HTR-8/SVneo (cell line): Measurements from ENCODE around the gene M1AP.

ENCODE experiments used
- DNase-seq: peaks from one replicate; pipeline ENCODE4 v3.0.0; 2011; ENCODE audit warnings: low spot score, mixed read lengths; ENCODE audit not compliant: insufficient read length
- FAIRE-seq: peaks from 2 replicates; lab custom pipeline; 2011; peaks lifted over from hg19 to GRCh38; lab: Jason Lieb, UNC

The M1AP gene

GRCh38 chr2:74552914-74553811 lies 95.0 kb downstream of the M1AP start:
- FAIRE-seq (peak; percentile 33), DNase-seq (no peak)

DNA sequence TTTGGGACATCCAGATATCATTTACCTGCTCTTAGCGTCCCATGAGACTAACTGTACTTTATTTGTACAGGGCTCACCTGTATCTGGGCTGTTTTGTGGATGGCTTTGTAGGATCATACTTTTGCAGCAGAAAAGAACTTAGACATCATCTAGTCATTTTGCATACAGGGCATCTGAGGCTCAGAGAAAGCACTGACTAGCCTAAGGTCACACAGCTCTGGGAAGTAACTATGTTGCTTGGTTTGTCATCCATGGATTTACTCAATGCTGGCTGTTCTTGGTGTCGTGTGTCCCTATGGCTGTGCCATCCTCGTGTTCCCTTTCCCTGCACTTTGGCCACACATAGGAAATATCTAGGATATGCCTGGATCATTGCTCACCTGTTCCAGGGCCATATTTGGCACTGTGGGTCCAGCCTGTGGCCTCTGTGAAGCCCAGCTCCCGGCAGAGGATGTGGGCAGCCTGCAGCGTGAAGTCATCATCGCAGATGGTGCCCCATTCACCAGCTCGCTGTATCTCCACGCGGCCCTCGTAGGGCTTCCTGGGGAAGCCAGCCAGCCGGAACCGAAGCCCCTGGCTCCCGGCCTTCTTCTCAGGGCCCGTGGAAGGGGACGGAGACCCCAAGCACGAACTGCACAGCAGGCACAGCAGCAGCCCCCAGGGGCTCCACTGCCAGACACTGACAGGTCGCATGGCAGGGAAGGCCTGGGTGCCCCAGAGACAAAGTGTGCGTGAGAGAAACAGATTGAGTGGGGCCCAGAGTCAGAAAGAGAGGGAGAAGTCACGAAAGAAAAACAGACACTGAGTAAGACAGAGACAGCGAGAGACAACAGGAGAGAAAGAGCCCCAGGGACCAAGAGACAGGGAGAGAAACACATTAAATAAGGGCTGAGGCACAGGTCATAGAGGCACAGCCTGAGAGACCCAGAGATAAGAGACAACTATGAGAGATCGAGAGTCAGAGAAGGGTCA lies 95.9 kb downstream of the M1AP start:
- FAIRE-seq: no peak
- DNase-seq: no peak

- FAIRE-seq: no peak
- DNase-seq: no peak
Measured at GRCh38 chr2:74551530-74551929, 96.6 kb downstream of the M1AP start.

DNA sequence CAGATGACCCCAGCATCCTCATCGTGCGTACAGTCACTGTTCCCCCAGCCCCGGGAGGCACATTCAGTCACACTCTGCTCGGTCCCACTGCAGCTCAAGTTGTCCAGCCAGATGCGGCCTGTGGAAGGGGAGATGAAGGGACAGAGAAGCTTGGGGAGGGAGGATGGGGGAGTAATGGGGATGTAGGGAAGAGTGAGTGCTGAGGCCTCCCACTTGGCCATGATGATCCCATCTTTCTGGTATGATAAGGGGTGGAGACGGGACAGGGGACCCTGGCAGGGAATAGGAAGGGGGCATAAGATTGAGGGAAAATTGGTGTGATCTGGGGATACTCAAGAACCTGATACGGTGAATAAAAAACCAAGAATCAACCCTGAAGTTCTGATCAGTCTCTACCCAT lies 97.9 kb downstream of the M1AP start:
- DNase-seq: no peak
- no peak for FAIRE-seq

DNA sequence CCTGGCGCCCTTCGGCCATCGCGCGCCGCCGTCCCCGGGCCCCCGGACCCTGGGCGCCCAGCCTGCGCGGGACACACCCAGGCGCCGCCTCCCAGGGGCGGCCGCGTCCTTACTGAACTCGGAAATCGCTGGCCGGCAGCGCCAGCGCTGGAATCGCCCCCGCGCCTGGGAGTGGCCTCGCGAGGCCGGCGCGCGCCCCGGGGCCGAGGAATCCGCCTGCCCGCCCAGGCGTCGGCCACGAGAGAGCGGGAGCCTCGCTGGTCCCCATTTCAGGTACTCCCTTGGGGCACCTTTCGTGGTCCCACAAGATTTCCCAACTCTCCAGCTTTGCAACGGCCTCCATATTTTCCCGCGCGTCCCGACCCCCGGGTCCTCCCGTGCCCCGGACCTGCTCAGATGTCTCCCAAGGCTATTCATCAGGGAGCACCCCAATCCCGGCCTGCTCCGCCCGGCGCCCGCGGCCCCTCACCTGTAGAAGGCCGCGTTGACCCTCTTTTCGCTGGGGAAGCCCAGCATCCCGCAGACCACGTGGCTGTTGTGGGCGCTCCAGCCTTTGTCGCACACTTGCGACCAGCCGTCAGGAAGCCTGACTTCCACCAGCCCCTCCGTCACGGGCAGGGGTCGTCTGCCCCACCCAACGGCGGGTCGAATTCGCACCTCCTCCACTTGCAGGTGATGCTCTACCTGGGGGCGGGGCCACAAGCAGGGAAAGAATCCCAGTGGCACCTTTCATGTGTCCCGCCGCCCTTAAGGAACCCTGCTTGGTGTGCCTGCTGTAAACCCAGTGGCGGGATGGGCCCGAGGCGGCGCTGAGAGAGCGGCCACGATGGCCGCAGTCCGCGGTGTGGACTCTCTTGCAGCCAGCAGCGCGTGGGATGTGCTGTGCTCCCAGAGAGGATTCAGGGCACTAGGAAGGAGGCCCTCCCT lies 99.0 kb downstream of the M1AP start:
- DNase-seq (peak; percentile 78), FAIRE-seq (peak; percentile 28)

- FAIRE-seq (no peak), DNase-seq (no peak)
Measured at GRCh38 chr2:74548285-74548899, 99.7 kb downstream of the M1AP start.

DNA sequence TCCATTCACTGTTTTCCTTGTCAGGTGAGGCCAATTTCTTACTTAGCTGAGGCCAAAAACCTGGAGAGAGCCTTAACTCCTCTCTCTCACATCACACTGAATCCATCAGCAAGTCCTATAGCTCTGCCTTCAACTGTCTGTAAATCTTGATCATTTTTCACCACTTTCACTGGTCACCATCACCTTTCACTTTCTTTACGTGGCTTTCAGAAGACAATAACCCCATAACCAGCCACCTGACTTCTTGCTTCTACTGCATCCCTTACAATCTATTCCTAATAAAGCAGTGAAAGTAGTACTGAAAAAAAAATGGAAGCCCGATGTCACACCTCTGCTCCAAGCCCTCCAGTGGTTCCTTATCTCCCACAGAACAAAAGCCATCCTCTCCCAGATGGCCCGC lies 102.1 kb downstream of the M1AP start:
- FAIRE-seq: no peak
- DNase-seq: no peak

DNA sequence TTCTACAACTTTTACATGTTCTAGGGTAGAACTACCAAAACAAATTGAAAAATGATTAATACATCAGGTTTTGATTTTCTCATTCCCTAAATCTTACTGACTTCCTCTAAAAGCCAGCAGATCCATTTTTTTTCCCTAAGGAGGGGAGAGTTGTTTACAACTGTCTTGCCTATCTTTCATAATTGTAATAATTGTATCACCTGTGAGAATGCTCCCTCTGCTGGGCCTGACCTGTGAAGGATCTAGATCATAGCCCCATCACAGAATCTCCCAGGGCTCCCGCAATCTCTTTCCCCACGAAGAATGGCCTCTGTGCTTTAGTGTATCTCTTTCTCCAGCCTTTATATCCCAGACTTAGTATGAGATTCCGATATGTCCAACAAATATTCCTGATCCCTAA lies 103.5 kb downstream of the M1AP start:
- FAIRE-seq (no peak), DNase-seq (no peak)

- DNase-seq (no peak), FAIRE-seq (no peak)
Measured at GRCh38 chr2:74542978-74543377, 105.2 kb downstream of the M1AP start.

- DNase-seq (no peak), FAIRE-seq (no peak)
Measured at GRCh38 chr2:74540291-74540690, 107.8 kb downstream of the M1AP start.

GRCh38 chr2:74538881-74539339 lies 109.2 kb downstream of the M1AP start:
- no peak for DNase-seq
- no peak for FAIRE-seq

DNA sequence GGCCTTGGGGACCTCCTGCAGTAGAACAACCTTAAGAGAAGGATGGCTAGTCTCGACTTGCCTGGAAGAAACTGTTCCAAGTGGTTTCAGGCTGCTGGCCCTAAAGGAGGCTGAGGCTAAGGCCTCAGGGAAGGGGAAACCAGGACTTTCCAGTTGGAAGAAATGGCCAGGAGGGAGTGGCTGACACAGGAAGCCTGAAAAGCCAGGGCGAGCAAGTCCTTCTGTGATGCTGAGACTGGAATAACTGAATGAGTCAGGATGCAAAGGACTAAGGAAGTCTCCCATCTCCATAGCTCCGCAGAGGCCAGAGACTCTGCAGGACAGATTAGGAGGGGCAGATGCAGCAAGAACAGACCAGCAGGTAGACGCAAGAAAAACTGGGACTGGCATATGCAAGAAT lies 111.0 kb downstream of the M1AP start:
- FAIRE-seq: no peak
- no peak for DNase-seq

- no peak for FAIRE-seq
- DNase-seq: no peak
Measured at GRCh38 chr2:74536166-74536950, 111.8 kb downstream of the M1AP start.

DNA sequence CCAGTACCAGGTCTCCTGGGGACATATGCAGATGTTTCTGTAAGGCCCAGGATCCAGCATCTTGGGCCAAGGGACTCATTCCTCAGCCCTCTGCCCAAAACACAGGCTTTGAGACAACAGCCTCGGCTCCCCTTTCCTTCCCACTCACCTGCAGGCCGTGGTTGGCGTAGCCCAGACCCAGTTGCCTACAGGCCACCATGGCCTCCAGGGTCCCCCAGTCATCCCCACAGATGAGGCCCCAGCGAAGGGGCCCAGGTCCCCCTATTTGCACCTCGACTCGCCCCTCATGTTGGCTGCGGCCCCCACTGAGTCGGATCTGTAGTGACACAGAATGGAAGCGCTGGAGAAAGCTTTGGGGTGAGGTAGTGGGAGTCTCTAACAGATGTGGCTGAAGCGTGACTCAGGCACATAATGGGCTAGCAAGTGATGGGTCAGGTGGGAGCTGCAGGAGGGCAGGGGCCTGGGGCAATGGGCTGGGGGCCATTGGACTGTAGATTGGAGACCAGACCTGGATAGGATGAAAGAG lies 112.6 kb downstream of the M1AP start:
- FAIRE-seq (no peak), DNase-seq (no peak)

DNA sequence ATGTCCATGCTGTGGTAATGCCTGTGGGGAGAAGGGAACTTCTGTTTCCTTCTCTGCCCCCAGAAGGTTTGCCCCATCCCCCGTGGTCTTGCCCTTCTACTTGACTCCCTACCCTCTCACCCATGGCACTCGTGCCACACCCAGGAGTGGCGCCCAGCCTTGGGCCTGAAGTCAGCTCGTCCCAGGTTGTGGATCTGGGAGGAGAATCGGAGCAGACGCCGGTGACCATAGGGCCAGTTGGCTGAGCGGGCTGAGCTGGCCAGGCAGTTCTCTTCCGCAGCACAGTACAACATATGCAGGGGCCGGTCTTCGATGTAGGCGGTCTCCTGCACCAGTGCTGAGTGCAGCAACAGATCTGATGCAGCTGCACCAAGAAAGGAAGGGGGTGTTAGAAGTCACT lies 113.7 kb downstream of the M1AP start:
- DNase-seq (no peak), FAIRE-seq (no peak)

GRCh38 chr2:74533464-74533863 lies 114.7 kb downstream of the M1AP start:
- DNase-seq (no peak), FAIRE-seq (no peak)

DNA sequence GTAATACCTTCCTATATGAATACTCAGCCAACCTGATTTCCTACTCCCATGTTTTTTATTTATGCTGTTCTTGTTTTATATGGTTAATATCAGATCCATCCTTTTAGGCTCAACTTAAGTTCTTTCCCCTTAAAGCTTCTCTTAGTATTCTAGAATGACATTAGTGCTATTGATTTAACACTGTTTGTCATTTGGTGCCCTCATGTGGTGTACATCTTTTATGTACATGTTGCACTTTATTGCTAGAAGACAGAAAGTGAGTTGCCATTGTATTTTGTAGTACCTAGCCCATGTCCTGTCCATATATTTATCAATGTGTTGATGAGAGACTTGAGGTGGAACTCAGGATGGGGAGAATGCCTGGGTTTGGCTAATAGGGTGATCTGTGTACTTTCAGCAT lies 115.9 kb downstream of the M1AP start:
- FAIRE-seq (no peak), DNase-seq (no peak)

GRCh38 chr2:74531666-74532065 lies 116.5 kb downstream of the M1AP start:
- no peak for DNase-seq
- no peak for FAIRE-seq
